Right atrium auricular region (tissue), 2 donors: ENCODE results near the gene SLC35A2. TPM values are rescaled to one million over a fixed set of nuclear protein-coding genes. Genes with fewer than 3 reads are reported as not detected.
A peak's percentile ranks its signal among the peaks of the same experiment; 100 is the strongest.

Experiments
- DNase-seq: peaks from one replicate; pipeline ENCODE4 v3.0.0-alpha.2; 2019; ENCODE audit warnings: low spot score
- H3K27ac ChIP-seq, 2 donors: fragments of 200-600 bp; sonication (generic); 1 replicate in 1 of 2; 2 replicates in 1 of 2; pipeline ENCODE4 v1.5.1; 2016 to 2019
- H3K27me3 ChIP-seq, 2 donors: fragments of 200-600 bp; sonication (generic); one replicate each; pipeline versions ENCODE4 v1.5.1 to v1.6.0; 2017 to 2019
- H3K36me3 ChIP-seq: fragments of 200-600 bp; sonication (generic); one replicate; pipeline ENCODE4 v1.5.1; 2016
- H3K4me1 ChIP-seq, 2 donors: fragments of 200-600 bp; sonication (generic); one replicate each; pipeline versions ENCODE4 v1.5.1 to v1.6.0; 2017 to 2019
- H3K4me3 ChIP-seq, 2 donors: fragments of 200-600 bp; sonication (generic); 1 replicate in 1 of 2; 2 replicates in 1 of 2; pipeline ENCODE4 v1.5.1; 2017 to 2019; ENCODE audit warnings: mild to moderate bottlenecking in 1 of 2, moderate library complexity in 1 of 2
- H3K9me3 ChIP-seq, 2 donors: fragments of 200-600 bp; sonication (generic); one replicate each; pipeline ENCODE4 v1.5.1; 2019
- total RNA-seq, 2 donors: library from RNA; depleted of rRNA; stranded (reverse); fragments of >200 nt; gene quantifications; one replicate each; pipeline ENCODE4 v1.1.0, GENCODE V29; 2016
- TF ChIP-seq, protein P1 (sequence below), 2 donors: fragments of 200-600 bp; sonication (generic); IDR thresholded peaks; one replicate each; pipeline ENCODE4 v1.5.1; 2019; ENCODE audit warnings: antibody characterized with exemption in 2 of 2

Gene SLC35A2
- total RNA-seq, 2 donors from 2014 or later, result 16.8 to 18.8 TPM

DNA sequence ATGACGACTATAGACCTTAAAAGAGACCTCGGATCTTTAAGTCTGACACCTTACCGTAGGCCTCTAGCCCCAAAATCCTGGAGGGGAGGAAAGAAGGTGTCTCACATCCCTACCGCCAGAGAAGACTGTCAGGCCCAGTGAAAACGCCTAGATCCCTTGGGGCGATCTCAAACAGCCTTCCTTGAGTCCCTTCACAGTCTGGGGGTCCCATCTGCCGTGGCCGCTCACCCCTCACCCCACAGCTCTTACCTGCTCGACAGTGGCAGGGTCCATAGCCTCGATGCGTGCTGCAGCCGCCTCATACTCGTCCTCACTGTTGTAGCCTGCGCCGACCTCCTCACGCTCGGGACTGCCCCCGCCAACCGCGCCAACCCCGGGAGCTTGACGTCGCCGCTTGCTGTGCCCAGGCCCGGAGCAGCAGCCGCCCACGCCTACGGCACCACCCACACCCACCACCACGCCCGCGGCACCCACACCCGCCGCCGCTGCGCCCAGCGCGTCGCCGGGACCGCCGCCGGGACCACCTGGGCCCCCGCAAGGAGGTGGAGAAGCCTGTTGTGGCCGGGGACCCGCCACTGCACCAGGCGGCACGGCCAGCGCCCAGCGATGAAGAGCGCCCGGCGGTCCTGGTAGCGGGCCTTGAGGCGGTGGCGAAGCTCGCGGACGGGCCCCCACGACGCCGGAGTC, 45.4 kb upstream of the SLC35A2 start:
- H3K4me1 ChIP-seq, result peaks cover 0 to 31% of the 10 kb centered on the region in 2 donors
- no peak for DNase-seq
- no peaks in the 10 kb centered on the region for H3K9me3 ChIP-seq
- TF ChIP-seq, protein P1, sequence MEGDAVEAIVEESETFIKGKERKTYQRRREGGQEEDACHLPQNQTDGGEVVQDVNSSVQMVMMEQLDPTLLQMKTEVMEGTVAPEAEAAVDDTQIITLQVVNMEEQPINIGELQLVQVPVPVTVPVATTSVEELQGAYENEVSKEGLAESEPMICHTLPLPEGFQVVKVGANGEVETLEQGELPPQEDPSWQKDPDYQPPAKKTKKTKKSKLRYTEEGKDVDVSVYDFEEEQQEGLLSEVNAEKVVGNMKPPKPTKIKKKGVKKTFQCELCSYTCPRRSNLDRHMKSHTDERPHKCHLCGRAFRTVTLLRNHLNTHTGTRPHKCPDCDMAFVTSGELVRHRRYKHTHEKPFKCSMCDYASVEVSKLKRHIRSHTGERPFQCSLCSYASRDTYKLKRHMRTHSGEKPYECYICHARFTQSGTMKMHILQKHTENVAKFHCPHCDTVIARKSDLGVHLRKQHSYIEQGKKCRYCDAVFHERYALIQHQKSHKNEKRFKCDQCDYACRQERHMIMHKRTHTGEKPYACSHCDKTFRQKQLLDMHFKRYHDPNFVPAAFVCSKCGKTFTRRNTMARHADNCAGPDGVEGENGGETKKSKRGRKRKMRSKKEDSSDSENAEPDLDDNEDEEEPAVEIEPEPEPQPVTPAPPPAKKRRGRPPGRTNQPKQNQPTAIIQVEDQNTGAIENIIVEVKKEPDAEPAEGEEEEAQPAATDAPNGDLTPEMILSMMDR (IDR thresholded peaks at IDR 0.05), result no peak
- peak overlapping the region; percentile 62 to 65 for H3K4me3 ChIP-seq
- H3K27ac ChIP-seq, result peak overlapping the region; percentile 90 to 98
- H3K27me3 ChIP-seq, result no peaks in the 10 kb centered on the region
- H3K36me3 ChIP-seq, result peaks cover 14% of the 10 kb centered on the region

DNA sequence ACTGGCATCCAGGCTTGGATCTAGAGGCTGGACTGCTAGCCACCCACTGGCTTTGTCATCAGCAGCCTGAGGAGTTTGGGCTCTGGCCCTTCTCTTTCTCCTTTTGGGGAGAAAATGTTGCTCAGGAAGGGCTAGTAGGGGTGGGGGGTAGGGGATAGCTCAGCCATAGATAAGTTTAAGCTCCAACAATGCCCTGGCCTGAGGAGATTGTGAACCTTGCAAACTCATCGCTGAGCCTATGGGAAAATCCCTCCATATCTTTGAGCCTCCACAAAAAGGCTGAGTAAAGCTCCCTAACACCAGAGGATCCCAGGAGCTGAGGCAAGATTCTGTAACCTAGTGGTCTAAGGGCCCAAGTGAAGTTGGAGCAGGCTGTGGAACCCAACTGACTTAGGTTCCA, 37.1 kb upstream of the SLC35A2 start:
- no peak overlapping the region for H3K4me3 ChIP-seq
- H3K27ac ChIP-seq, result no peak overlapping the region
- no peaks in the 10 kb centered on the region for H3K36me3 ChIP-seq
- DNase-seq, result no peak
- H3K4me1 ChIP-seq, result peaks cover 0 to 2% of the 10 kb centered on the region in 2 donors
- no peaks in the 10 kb centered on the region for H3K27me3 ChIP-seq
- TF ChIP-seq, protein P1 (IDR thresholded peaks at IDR 0.05), result no peak
- H3K9me3 ChIP-seq, result no peaks in the 10 kb centered on the region

DNA sequence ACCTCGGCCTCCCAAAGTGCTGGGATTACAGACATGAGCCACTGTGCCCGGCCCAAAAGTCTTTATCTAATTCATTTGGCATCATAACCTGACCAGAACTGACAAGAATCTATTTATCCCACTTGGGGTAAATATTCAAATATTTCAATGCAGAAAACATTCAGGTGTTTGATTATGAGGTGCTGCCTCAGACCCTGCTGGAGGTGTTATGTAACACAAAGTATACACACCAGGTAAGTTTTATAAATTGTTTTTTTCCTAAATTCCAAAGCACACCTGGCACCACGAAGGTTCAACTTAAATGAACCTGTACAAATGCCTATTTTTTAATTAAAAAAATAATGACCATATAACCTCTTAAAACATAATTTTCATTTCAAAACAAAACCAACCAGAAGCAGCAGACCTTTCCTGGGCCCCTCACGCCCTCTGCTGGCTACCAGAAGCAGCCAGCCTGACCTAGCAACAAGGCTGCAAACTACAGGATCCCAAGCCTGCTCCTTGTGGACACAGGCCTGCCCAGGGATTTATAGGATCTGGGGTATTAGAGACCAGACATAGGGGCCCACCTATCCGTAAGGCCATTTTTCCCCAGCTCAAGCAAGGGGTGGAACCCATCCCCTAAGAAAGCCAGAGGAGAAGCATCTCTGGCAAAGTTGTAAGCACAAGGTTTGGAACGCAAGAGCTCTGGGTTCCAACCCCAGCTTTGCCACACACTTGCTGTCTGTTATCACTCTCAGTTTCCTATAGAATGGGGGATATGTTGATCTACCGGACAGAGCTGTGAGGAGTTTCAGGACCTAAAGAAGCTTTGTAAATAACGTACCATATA, 34.3 kb upstream of the SLC35A2 start:
- H3K27me3 ChIP-seq, result no peaks in the 10 kb centered on the region
- no peak overlapping the region for H3K27ac ChIP-seq
- H3K4me3 ChIP-seq, result no peak overlapping the region
- H3K36me3 ChIP-seq, result no peaks in the 10 kb centered on the region
- DNase-seq, result no peak
- peaks cover 0 to 5% of the 10 kb centered on the region in 2 donors for H3K4me1 ChIP-seq
- TF ChIP-seq, protein P1 (IDR thresholded peaks at IDR 0.05), result peak; percentile 36 to 79
- H3K9me3 ChIP-seq, result no peaks in the 10 kb centered on the region

DNA sequence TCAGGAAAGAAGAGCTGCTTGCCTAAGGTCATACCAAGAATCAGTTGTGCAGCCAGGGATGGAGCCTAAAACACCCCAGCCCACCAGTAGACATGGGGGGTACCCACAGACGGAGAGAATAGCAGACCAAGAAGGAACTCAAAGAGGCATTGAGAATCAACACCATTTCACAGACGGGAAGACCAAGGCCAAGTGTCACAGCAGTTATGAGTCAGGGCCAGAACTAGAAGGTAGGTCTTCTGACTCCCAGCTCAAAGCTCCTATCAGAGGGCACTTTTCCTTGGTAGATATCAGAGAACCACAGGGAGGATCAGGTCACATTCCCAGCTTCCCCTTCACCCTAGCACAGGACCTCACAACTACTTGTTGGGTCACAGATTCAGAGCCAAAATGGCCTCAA, 31.4 kb upstream of the SLC35A2 start:
- H3K9me3 ChIP-seq, result no peaks in the 10 kb centered on the region
- no peak overlapping the region for H3K27ac ChIP-seq
- DNase-seq, result no peak
- no peak overlapping the region for H3K4me3 ChIP-seq
- H3K4me1 ChIP-seq, result peaks cover 0 to 11% of the 10 kb centered on the region in 2 donors
- no peaks in the 10 kb centered on the region for H3K27me3 ChIP-seq
- no peaks in the 10 kb centered on the region for H3K36me3 ChIP-seq
- TF ChIP-seq, protein P1 (IDR thresholded peaks at IDR 0.05), result no peak

DNA sequence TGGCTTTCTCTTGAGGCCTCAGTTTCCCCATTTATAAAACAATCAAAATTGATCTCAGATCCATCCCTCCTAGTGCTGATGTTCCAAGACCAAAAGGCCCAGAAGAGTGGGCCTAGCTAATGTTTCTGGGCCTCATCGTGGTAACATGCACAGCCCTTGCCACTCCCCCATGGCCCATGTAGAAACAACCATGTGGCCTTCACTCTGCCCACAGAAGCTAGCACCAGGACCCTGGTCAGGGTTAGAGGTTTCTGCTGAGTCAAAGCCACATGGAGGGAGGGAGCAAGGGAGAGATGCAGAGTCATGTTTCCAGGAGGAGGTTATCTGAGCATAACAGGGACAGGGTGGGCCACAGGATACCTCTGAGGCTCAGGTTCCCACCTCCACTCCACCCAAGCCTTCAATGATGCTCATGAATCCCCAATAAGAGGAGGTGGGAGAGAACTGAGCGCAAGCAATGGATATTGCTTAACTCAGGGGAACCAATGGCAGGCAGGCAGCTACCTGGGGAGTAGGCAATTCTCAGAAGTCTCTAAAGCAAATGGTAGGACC, 29.0 kb upstream of the SLC35A2 start:
- H3K27me3 ChIP-seq, result no peaks in the 10 kb centered on the region
- H3K9me3 ChIP-seq, result no peaks in the 10 kb centered on the region
- H3K4me1 ChIP-seq, result peaks cover 0 to 17% of the 10 kb centered on the region in 2 donors
- no peak for DNase-seq
- H3K36me3 ChIP-seq, result no peaks in the 10 kb centered on the region
- H3K27ac ChIP-seq, result no peak overlapping the region
- TF ChIP-seq, protein P1 (IDR thresholded peaks at IDR 0.05), result no peak
- no peak overlapping the region for H3K4me3 ChIP-seq
